K562 (cell line): ENCODE results near the gene GFM2. TPM values are rescaled to one million over a fixed set of nuclear protein-coding genes. Genes with fewer than 3 reads are reported as not detected.

Experiments
- EP300 ChIP-seq: IDR thresholded peaks from 2 replicates; pipeline ENCODE4 v1.6.1; 2012; ENCODE audit warnings: low read length, improper control_type of control experiment
- ESRRB ChIP-seq: fragments of 250-450 bp; sonication (Bioruptor Pico); IDR thresholded peaks from 2 replicates; pipeline ENCODE4 v1.5.0; 2020; ENCODE audit warnings: mild to moderate bottlenecking, moderate library complexity, borderline replicate concordance
- ETV6 ChIP-seq, 3 experiments: fragments of 150-350 bp in 1 of 3; sonication (generic) in 1 of 3; formaldehyde crosslinking in 1 of 3; IDR thresholded peaks; 2 replicates each; pipeline versions ENCODE4 v1.6.1 to v1.8.0; 2014 to 2022; ENCODE audit warnings: borderline replicate concordance in 2 of 3, low read depth in 2 of 3, antibody characterized with exemption in 1 of 3, low read length in 1 of 3, mild to moderate bottlenecking in 1 of 3, missing genetic modification reagents in 1 of 3
- FOSL1 ChIP-seq: fragments of 200-800 bp; sonication (Bioruptor generic); conservative IDR thresholded peaks from 2 replicates; pipeline ENCODE4 v1.6.1; 2016; ENCODE audit warnings: missing genetic modification characterization, missing compliant biosample characterization
- FOXM1 ChIP-seq, 2 experiments: fragments of 450-650 bp in 1 of 2; sonication (generic) in 1 of 2; formaldehyde crosslinking in 1 of 2; IDR thresholded peaks; 2 replicates each; pipeline versions ENCODE4 v1.6.1 to v1.9.0; 2017 to 2022; ENCODE audit warnings: low read depth in 2 of 2, mild to moderate bottlenecking in 2 of 2, missing genetic modification reagents in 1 of 2, moderate library complexity in 1 of 2
- GTF2E2 ChIP-seq: fragments of 200-800 bp; sonication (Bioruptor generic); IDR thresholded peaks from 2 replicates; pipeline ENCODE4 v1.6.1; 2016; ENCODE audit warnings: missing genetic modification characterization, missing compliant biosample characterization
- MBD2 ChIP-seq: sonication (generic); IDR thresholded peaks from 2 replicates; pipeline ENCODE4 v1.6.1; 2016; ENCODE audit warnings: low read depth, borderline replicate concordance
- MCM2 ChIP-seq: fragments of 450-650 bp; IDR thresholded peaks from 2 replicates; pipeline ENCODE4 v1.6.1; 2017; ENCODE audit warnings: low read depth, mild to moderate bottlenecking
- OTX1 ChIP-seq: fragments of 450-650 bp; formaldehyde crosslinking; IDR thresholded peaks from 2 replicates; pipeline ENCODE4 v1.4.0; 2022; ENCODE audit warnings: mild to moderate bottlenecking
- PML ChIP-seq: IDR thresholded peaks from 2 replicates; pipeline ENCODE4 v1.6.1; 2012; ENCODE audit warnings: low read length, inconsistent platforms
- RUNX1 ChIP-seq: sonication (generic); IDR thresholded peaks from 2 replicates; pipeline ENCODE4 v1.6.1; 2016; ENCODE audit warnings: antibody characterized with exemption, low read depth
- TAF1 ChIP-seq: IDR thresholded peaks from 2 replicates; pipeline ENCODE4 v1.6.1; 2011; ENCODE audit warnings: mild to moderate bottlenecking, low read length, moderate library complexity; ENCODE audit not compliant: insufficient read depth, control insufficient read depth, severe bottlenecking; ENCODE audit errors: extremely low read depth
- TCFL5 ChIP-seq: fragments of 250-450 bp; sonication (Bioruptor Pico); conservative IDR thresholded peaks from 2 replicates; pipeline ENCODE4 v1.6.1; 2021; ENCODE audit warnings: mild to moderate bottlenecking, moderate library complexity, matching md5 sums
- TEAD1 ChIP-seq, 2 experiments: fragments of 450-650 bp in 1 of 2; sonication (generic) in 1 of 2; formaldehyde crosslinking; IDR thresholded peaks; 2 replicates each; pipeline versions ENCODE4 v1.4.0 to v1.8.0; 2020 to 2022; ENCODE audit warnings: mild to moderate bottlenecking in 2 of 2, missing genetic modification reagents in 1 of 2
- ZNF384 ChIP-seq: IDR thresholded peaks from 2 replicates; pipeline ENCODE4 v1.6.1; 2012; ENCODE audit warnings: low read depth, low read length, improper control_type of control experiment
- ZSCAN32 ChIP-seq: fragments of 450-650 bp; formaldehyde crosslinking; IDR thresholded peaks from 2 replicates; pipeline ENCODE4 v1.4.0; 2020; ENCODE audit warnings: mild to moderate bottlenecking, moderate library complexity
- polyA plus RNA-seq, 8 experiments: library from polyadenylated mRNA; depleted of rRNA in 4 of 8; stranded (reverse) in 5 of 8; unstranded in 3 of 8; fragments of >200 nt; fragmentation: Nextera tagmentation in 2 of 8; fragmentation: Illumina TruSeq in 1 of 8; extraction: Ambion mirVana in 2 of 8; extraction: Trizol in 1 of 8; gene quantifications; 2 replicates each; pipeline versions ENCODE4 v1.2.1 to v1.2.3, GENCODE V29; 2011 to 2014; ENCODE audit warnings: inconsistent platforms in 1 of 8, missing spikeins in 1 of 8
- total RNA-seq, 7 experiments: library from RNA; depleted of rRNA in 6 of 7; stranded (reverse); fragments of >200 nt in 6 of 7; fragmentation: Illumina TruSeq in 2 of 7; extraction: Trizol in 2 of 7; gene quantifications; 2 replicates each; pipeline versions ENCODE4 v1.2.1 to v1.2.3, GENCODE V29; 2011 to 2021; ENCODE audit warnings: low replicate concordance in 1 of 7
- TF ChIP-seq, protein P1 (sequence below), 2 experiments: IDR thresholded peaks; 2 replicates each; pipeline ENCODE4 v1.6.1; 2012; ENCODE audit warnings: improper control_type of control experiment in 2 of 2, low read depth in 2 of 2, low read length in 2 of 2, borderline replicate concordance in 1 of 2
- TF ChIP-seq, protein P2 (sequence below): fragments of 250-450 bp; sonication (Bioruptor Pico); IDR thresholded peaks from 2 replicates; pipeline ENCODE4 v1.8.0; 2022; ENCODE audit warnings: inconsistent platforms, mild to moderate bottlenecking, moderate library complexity, borderline replicate concordance
- TF ChIP-seq, protein P3 (sequence below): sonication (generic); formaldehyde crosslinking; IDR thresholded peaks from 2 replicates; pipeline ENCODE4 v1.9.0; 2022; ENCODE audit warnings: mild to moderate bottlenecking, missing genetic modification reagents
- TF ChIP-seq, protein P4 (sequence below): sonication (generic); formaldehyde crosslinking; IDR thresholded peaks from 2 replicates; pipeline ENCODE4 v1.8.0; 2022; ENCODE audit warnings: mild to moderate bottlenecking, missing genetic modification reagents

The GFM2 gene
- total and polyA plus RNA-seq, 9 of the 15 experiments (the other 6 are each of a cell fraction or from before 2014, with no cell fraction given), result 32.8 to 78.2 (median 52.5) TPM

DNA sequence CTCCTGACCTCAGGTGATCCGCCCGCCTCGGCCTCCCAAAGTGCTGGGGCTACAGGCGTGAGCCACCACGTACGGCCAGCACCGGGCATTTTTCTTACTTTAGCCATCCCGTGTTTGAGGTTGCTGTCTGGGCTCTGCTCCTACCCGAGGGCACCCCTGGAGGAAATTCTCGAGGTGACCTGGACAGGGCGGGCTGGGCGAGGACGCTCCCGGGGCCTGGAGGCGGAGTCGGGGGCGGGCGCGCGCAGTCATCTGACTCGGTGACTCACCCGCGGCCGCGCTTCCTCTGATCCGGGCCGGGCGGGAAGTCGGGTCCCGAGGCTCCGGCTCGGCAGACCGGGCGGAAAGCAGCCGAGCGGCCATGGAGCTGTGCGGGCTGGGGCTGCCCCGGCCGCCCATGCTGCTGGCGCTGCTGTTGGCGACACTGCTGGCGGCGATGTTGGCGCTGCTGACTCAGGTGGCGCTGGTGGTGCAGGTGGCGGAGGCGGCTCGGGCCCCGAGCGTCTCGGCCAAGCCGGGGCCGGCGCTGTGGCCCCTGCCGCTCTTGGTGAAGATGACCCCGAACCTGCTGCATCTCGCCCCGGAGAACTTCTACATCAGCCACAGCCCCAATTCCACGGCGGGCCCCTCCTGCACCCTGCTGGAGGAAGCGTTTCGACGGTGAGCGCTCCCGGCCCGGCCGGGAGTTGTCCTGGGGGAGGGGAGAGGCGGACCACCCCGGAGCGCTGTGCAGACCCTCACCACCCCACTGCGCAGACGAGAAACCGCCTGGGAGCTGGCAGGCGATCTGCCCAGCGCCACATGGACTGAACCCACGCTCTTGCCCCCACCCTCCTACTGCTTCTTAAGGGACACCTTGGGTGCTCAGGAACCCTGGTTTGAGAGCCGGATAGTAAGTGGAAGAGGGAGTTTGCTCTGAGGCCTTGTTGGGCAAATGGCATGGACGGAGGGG, 81.7 kb downstream of the GFM2 start, which contains the start of gene HEXB (continued):
- TF ChIP-seq ETV6 (IDR thresholded peaks at IDR 0.05; ENCODE audit: borderline replicate concordance in 1 of 2, low read depth in 2 of 2, low read length in 1 of 2) (peak in 1 of 2 experiments; percentile 33; a peak in 1 of 4 replicates), ETV6 (CRISPR knock-in tag; IDR thresholded peaks at IDR 0.05; ENCODE audit: borderline replicate concordance) (no peak), TCFL5 (CRISPR knock-in tag) (no peak), PML (peak; percentile 47; the same call in 1 of the 2 replicates), MCM2 (no peak), FOXM1 (IDR thresholded peaks at IDR 0.05; ENCODE audit: low read depth) (no peak), FOXM1 (CRISPR knock-in tag; IDR thresholded peaks at IDR 0.05; ENCODE audit: low read depth) (no peak), ZSCAN32 (CRISPR knock-in tag) (no peak), ESRRB (no peak), FOSL1 (peak; percentile 95), RUNX1 (no peak), MBD2 (peak; percentile 38; the same call in 1 of the 2 replicates), ZNF384 (no peak), OTX1 (CRISPR knock-in tag) (no peak), TEAD1 (CRISPR knock-in tag; IDR thresholded peaks at IDR 0.05) (no peak), TAF1 (peak; percentile 69), EP300 (peak; percentile 8; the same call in 1 of the 2 replicates), GTF2E2 (tag) (no peak; the same call in 1 of the 2 replicates)
- TF ChIP-seq, protein P1, sequence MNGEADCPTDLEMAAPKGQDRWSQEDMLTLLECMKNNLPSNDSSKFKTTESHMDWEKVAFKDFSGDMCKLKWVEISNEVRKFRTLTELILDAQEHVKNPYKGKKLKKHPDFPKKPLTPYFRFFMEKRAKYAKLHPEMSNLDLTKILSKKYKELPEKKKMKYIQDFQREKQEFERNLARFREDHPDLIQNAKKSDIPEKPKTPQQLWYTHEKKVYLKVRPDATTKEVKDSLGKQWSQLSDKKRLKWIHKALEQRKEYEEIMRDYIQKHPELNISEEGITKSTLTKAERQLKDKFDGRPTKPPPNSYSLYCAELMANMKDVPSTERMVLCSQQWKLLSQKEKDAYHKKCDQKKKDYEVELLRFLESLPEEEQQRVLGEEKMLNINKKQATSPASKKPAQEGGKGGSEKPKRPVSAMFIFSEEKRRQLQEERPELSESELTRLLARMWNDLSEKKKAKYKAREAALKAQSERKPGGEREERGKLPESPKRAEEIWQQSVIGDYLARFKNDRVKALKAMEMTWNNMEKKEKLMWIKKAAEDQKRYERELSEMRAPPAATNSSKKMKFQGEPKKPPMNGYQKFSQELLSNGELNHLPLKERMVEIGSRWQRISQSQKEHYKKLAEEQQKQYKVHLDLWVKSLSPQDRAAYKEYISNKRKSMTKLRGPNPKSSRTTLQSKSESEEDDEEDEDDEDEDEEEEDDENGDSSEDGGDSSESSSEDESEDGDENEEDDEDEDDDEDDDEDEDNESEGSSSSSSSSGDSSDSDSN (IDR thresholded peaks at IDR 0.05; ENCODE audit: borderline replicate concordance in 1 of 2, low read depth in 2 of 2, low read length in 2 of 2), result peak in 1 of 2 experiments; percentile 81; a peak in 3 of 4 replicates
- TF ChIP-seq, protein P2, sequence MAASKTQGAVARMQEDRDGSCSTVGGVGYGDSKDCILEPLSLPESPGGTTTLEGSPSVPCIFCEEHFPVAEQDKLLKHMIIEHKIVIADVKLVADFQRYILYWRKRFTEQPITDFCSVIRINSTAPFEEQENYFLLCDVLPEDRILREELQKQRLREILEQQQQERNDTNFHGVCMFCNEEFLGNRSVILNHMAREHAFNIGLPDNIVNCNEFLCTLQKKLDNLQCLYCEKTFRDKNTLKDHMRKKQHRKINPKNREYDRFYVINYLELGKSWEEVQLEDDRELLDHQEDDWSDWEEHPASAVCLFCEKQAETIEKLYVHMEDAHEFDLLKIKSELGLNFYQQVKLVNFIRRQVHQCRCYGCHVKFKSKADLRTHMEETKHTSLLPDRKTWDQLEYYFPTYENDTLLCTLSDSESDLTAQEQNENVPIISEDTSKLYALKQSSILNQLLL, result no peak
- TF ChIP-seq, protein P3, sequence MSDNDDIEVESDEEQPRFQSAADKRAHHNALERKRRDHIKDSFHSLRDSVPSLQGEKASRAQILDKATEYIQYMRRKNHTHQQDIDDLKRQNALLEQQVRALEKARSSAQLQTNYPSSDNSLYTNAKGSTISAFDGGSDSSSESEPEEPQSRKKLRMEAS (CRISPR knock-in tag), result no peak
- TF ChIP-seq, protein P4, sequence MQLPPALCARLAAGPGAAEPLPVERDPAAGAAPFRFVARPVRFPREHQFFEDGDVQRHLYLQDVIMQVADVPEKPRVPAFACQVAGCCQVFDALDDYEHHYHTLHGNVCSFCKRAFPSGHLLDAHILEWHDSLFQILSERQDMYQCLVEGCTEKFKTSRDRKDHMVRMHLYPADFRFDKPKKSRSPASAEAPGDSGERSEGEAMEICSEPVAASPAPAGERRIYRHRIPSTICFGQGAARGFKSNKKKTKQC (CRISPR knock-in tag), result no peak; the same call in 1 of the 2 replicates
